HL-60 (cell line): ENCODE results near the gene PRSS56.

ENCODE experiments used
- DNase-seq, 2 experiments: peaks; one replicate each; pipeline ENCODE4 v3.0.0-alpha.2; 2010 to 2020; ENCODE audit warnings: low read depth in 1 of 2, low spot score in 1 of 2
- H3K27ac ChIP-seq: fragments of 250-450 bp; sonication (Bioruptor Pico); replicated peaks from 2 replicates; pipeline ENCODE4 v1.5.1; 2020; ENCODE audit warnings: mild to moderate bottlenecking, moderate library complexity
- H3K27me3 ChIP-seq: fragments of 250-450 bp; sonication (Bioruptor Pico); 2 replicates; pipeline ENCODE4 v1.5.1; 2021; ENCODE audit warnings: mild to moderate bottlenecking, moderate library complexity; ENCODE audit not compliant: insufficient read depth, poor library complexity, severe bottlenecking
- H3K4me3 ChIP-seq: replicated peaks from 2 replicates; pipeline ENCODE4 v1.5.1; 2011; ENCODE audit warnings: mild to moderate bottlenecking, control low read depth, low read length; ENCODE audit not compliant: insufficient read depth
- GABPA ChIP-seq: IDR thresholded peaks from 2 replicates; pipeline ENCODE4 v1.6.1; 2012; ENCODE audit warnings: low read depth
- POLR2AphosphoS5 ChIP-seq: IDR thresholded peaks from 2 replicates; pipeline ENCODE4 v1.6.1; 2012; ENCODE audit warnings: low read depth
- SPI1 ChIP-seq: IDR thresholded peaks from 2 replicates; pipeline ENCODE4 v1.6.1; 2012; ENCODE audit warnings: low read depth, mild to moderate bottlenecking, borderline replicate concordance
- long read RNA-seq: library from polyadenylated mRNA; unstranded; transcript quantifications from one replicate; pipeline ENCODE4 v2.0.0, GENCODE V29; 2020
- TF ChIP-seq, protein P1 (sequence below): IDR thresholded peaks from one replicate; pipeline ENCODE4 v1.5.1; 2011; ENCODE audit warnings: low read length, control low read depth, inconsistent platforms; ENCODE audit not compliant: insufficient read depth
- TF ChIP-seq, protein P2 (sequence below): IDR thresholded peaks from 2 replicates; pipeline ENCODE4 v1.6.1; 2012; ENCODE audit warnings: low read depth; ENCODE audit not compliant: insufficient replicate concordance

Gene PRSS56
- long read RNA-seq, result 0 reads

- Histone ChIP-seq H3K4me3 (no peak within 1 kb of the TSS), H3K27ac (no peak within 1 kb of the TSS), H3K27me3 (peaks cover 25% of the 10 kb centered on the region)
- no peak for DNase-seq
- TF ChIP-seq, protein P1, sequence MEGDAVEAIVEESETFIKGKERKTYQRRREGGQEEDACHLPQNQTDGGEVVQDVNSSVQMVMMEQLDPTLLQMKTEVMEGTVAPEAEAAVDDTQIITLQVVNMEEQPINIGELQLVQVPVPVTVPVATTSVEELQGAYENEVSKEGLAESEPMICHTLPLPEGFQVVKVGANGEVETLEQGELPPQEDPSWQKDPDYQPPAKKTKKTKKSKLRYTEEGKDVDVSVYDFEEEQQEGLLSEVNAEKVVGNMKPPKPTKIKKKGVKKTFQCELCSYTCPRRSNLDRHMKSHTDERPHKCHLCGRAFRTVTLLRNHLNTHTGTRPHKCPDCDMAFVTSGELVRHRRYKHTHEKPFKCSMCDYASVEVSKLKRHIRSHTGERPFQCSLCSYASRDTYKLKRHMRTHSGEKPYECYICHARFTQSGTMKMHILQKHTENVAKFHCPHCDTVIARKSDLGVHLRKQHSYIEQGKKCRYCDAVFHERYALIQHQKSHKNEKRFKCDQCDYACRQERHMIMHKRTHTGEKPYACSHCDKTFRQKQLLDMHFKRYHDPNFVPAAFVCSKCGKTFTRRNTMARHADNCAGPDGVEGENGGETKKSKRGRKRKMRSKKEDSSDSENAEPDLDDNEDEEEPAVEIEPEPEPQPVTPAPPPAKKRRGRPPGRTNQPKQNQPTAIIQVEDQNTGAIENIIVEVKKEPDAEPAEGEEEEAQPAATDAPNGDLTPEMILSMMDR, result no peak
- no peak for TF ChIP-seq POLR2AphosphoS5
- TF ChIP-seq, protein P2, sequence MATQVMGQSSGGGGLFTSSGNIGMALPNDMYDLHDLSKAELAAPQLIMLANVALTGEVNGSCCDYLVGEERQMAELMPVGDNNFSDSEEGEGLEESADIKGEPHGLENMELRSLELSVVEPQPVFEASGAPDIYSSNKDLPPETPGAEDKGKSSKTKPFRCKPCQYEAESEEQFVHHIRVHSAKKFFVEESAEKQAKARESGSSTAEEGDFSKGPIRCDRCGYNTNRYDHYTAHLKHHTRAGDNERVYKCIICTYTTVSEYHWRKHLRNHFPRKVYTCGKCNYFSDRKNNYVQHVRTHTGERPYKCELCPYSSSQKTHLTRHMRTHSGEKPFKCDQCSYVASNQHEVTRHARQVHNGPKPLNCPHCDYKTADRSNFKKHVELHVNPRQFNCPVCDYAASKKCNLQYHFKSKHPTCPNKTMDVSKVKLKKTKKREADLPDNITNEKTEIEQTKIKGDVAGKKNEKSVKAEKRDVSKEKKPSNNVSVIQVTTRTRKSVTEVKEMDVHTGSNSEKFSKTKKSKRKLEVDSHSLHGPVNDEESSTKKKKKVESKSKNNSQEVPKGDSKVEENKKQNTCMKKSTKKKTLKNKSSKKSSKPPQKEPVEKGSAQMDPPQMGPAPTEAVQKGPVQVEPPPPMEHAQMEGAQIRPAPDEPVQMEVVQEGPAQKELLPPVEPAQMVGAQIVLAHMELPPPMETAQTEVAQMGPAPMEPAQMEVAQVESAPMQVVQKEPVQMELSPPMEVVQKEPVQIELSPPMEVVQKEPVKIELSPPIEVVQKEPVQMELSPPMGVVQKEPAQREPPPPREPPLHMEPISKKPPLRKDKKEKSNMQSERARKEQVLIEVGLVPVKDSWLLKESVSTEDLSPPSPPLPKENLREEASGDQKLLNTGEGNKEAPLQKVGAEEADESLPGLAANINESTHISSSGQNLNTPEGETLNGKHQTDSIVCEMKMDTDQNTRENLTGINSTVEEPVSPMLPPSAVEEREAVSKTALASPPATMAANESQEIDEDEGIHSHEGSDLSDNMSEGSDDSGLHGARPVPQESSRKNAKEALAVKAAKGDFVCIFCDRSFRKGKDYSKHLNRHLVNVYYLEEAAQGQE, result no peak
- TF ChIP-seq SPI1, result no peak
- TF ChIP-seq GABPA, result no peak
Measured at GRCh38 chr2:232519581-232520438, at the start of gene PRSS56. TSS of gene PRSS56 (plus strand) at chr2:232520388. CDS start at chr2:232520599, 211 bp downstream.

GRCh38 chr2:232473467-232473890, 46.7 kb upstream of the PRSS56 start:
- TF ChIP-seq, protein P1, result no peak
- TF ChIP-seq, protein P2, result no peak
- TF ChIP-seq GABPA (no peak), POLR2AphosphoS5 (no peak), SPI1 (no peak)
- DNase-seq, result no peak
- Histone ChIP-seq H3K27me3 (peaks cover 7% of the 10 kb centered on the region), H3K4me3 (no peak overlapping the region), H3K27ac (no peak overlapping the region)

GRCh38 chr2:232476045-232476444, 44.1 kb upstream of the PRSS56 start:
- no peak overlapping the region for H3K4me3 ChIP-seq
- H3K27ac ChIP-seq, result no peak overlapping the region
- DNase-seq, result no peak
- TF ChIP-seq GABPA (no peak), SPI1 (no peak), POLR2AphosphoS5 (no peak)
- TF ChIP-seq, protein P2, result no peak
- TF ChIP-seq, protein P1, result no peak
- peaks cover 7% of the 10 kb centered on the region for H3K27me3 ChIP-seq
